D721Med (cell line): ENCODE results near the gene BAIAP2.
"Not testable (repeated sequence)": the region's sequence is repeated elsewhere in the genome, so short reads cannot be mapped to it uniquely, and the experiment has no call there.

Experiments
- DNase-seq: peaks from one replicate; pipeline ENCODE4 v3.0.0; 2011; ENCODE audit warnings: low spot score; ENCODE audit not compliant: insufficient read length
- FAIRE-seq: peaks from 2 replicates; lab custom pipeline; 2011; peaks lifted over from hg19 to GRCh38; lab: Jason Lieb, UNC
- CTCF ChIP-seq: IDR thresholded peaks from 2 replicates; pipeline ENCODE4 v1.5.1; 2012; ENCODE audit warnings: mild to moderate bottlenecking, control low read depth; ENCODE audit not compliant: insufficient read depth; ENCODE audit errors: missing control alignments

BAIAP2 gene

DNA sequence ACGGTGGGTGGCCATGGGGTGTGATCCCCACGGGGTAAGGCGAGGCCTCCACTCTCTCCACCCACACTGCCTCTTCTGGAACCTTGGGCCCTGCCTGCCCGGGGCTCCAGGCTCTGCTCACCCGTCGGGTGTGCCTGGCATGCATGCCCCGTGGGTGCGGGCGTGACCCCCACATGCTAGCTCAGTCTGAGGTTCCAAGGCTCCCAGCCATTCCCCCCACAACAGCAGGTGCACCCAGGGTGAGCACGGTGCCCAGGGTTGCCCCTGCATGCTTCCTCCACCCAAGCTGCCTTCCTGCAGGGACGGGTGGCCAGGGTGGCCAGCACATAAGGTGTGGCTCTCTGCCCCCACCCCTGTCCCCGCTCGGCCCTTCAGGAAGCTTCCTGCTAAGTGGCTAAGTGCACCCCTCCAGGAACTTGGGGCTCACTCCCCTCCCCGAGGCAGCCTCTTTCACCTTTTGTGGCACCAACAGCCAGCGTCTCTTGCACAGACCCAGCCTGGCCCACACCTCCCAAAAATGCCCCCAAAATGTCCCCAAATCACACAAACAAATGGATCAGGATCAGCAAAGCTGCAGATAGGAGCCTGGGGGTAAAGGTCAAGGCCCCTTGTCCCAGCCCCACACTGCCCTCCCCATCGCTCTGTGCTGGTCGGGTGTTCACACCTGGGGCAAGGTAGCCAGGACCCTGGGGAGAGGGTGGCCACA lies 108.9 kb downstream of the BAIAP2 start:
- TF ChIP-seq CTCF, result no peak
- DNase-seq, result no peak
- FAIRE-seq, result no peak

- DNase-seq, result no peak
- TF ChIP-seq CTCF, result no peak
- FAIRE-seq, result no peak
Observed at GRCh38 chr17:81144423-81144781, 109.5 kb downstream of the BAIAP2 start.

- DNase-seq, FAIRE-seq: not testable (repeated sequence)
Observed at GRCh38 chr17:81146208-81146607, 111.3 kb downstream of the BAIAP2 start.

GRCh38 chr17:81147701-81148100 lies 112.8 kb downstream of the BAIAP2 start:
- no peak for FAIRE-seq

GRCh38 chr17:81148571-81148970 lies 113.6 kb downstream of the BAIAP2 start:
- DNase-seq, result no peak
- TF ChIP-seq CTCF, result no peak
- no peak for FAIRE-seq

More at GRCh38 chr17:81147701-81148100, 112.8 kb downstream of the BAIAP2 start:
- no peak for TF ChIP-seq CTCF
- DNase-seq, result no peak

- DNase-seq, result no peak
- no peak for FAIRE-seq
- TF ChIP-seq CTCF, result no peak
Observed at GRCh38 chr17:81148986-81149533, 114.1 kb downstream of the BAIAP2 start.

GRCh38 chr17:81150377-81151077 lies 115.6 kb downstream of the BAIAP2 start:
- TF ChIP-seq CTCF, result no peak
- no peak for DNase-seq
- no peak for FAIRE-seq
